ENCODE data around the gene ZFAND6. TPM values are rescaled to one million over a fixed set of nuclear protein-coding genes. Genes with fewer than 3 reads are reported as not detected.
"Not testable (repeated sequence)": the region's sequence is repeated elsewhere in the genome, so short reads cannot be mapped to it uniquely, and the experiment has no call there.

ZFAND6 gene
- total RNA-seq, 2 donors from 2014 or later: 103 to 167 TPM

- intact Hi-C loops (cut with DNase I): no loop called here
- no peak for TF ChIP-seq POLR2AphosphoS5 (IDR thresholded peaks at IDR 0.05)
- no peak for TF ChIP-seq CTCF (IDR thresholded peaks at IDR 0.05)
- TF ChIP-seq POLR2A (IDR thresholded peaks at IDR 0.05): no peak
- H3K9me3 ChIP-seq: no peaks in the 10 kb centered on the region
- H3K27me3 ChIP-seq (replicated peaks; ENCODE audit: insufficient read depth): no peaks in the 10 kb centered on the region
- WGBS: 82% methylated on average over 6 of the region's 6 CpGs
- DNase-seq (ENCODE audit: low spot score): no peak
- H3K4me1 ChIP-seq (replicated peaks): no peaks in the 10 kb centered on the region
- H3K4me3 ChIP-seq: no peak overlapping the region
- no peak overlapping the region for H3K27ac ChIP-seq
- no peaks in the 10 kb centered on the region for H3K36me3 ChIP-seq
Observed at GRCh38 chr15:80012060-80012726, 47.3 kb upstream of the ZFAND6 start.

DNA sequence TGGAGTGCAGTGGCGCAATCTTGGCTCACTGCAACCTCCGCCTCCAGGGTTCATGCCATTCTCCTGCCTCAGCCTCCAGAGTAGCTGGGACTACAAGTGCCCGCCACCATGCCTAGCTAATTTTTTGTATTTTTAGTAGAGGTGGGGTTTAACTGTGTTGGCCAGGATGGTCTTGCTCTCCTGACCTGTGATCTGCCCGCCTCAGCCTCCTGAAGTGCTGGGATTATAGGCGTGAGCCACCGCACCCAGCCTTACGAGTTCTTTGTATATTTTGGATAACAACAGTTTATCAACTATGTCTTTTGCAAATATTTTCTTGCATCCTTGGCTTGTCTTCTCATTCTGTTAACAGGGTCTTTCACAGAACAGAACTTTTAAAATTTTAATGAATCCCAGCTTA lies 45.3 kb upstream of the ZFAND6 start:
- H3K9me3 ChIP-seq; H3K27ac ChIP-seq; H3K4me3 ChIP-seq; DNase-seq (ENCODE audit: low spot score); H3K4me1 ChIP-seq (replicated peaks); intact Hi-C loops (cut with DNase I); H3K27me3 ChIP-seq (replicated peaks; ENCODE audit: insufficient read depth); H3K36me3 ChIP-seq: not testable (repeated sequence)
- 96% methylated on average over 7 of the region's 7 CpGs for WGBS

DNA sequence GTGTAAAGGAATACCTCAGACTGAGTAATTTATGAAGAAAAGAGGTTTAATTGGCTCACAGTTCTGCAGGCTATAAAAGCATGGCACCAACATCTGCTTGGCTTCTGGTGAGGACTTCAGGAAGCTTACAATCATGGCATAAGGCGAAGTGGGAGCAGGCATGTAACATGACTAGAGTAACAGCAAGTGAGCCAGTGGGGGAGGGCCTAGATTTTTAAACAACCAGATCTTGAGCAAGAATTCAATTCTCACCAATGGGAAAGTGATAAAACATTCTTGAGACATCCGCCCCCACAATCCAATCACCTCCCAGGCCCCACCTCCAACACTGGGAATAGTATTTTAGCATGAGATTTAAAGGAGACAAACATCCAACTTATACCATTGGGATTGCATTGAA lies 44.3 kb upstream of the ZFAND6 start:
- 92% methylated on average over 2 of the region's 2 CpGs for WGBS
- Histone ChIP-seq H3K36me3 (no peaks in the 10 kb centered on the region), H3K27me3 (replicated peaks; ENCODE audit: insufficient read depth) (no peaks in the 10 kb centered on the region), H3K4me1 (replicated peaks) (no peaks in the 10 kb centered on the region), H3K27ac (no peak overlapping the region), H3K9me3 (no peaks in the 10 kb centered on the region), H3K4me3 (no peak overlapping the region)
- intact Hi-C loops (cut with DNase I): no loop called here
- no peak for DNase-seq (ENCODE audit: low spot score)
- TF ChIP-seq POLR2A (IDR thresholded peaks at IDR 0.05): no peak
- no peak for TF ChIP-seq POLR2AphosphoS5 (IDR thresholded peaks at IDR 0.05)
- no peak for TF ChIP-seq CTCF (IDR thresholded peaks at IDR 0.05)

DNA sequence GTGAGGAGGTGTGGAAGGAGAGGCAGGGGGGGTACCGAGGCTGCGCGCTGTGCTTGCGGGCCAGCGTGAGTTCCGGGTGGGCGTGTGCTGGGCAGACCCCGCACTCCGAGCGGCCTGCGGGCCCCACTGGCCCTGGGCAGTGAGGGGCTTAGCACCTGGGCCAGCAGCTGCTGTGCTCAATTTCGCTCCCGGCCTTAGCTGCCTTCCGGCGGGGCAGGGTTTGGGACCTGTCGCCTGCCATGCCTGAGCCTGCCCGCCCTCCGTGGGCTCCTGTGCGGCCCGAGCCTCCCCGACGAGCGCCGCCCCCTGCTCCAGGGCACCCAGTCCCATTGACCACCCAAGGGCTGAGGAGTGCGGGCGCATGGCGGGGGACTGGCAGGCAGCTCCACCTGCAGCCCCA lies 43.0 kb upstream of the ZFAND6 start:
- H3K27me3 ChIP-seq (replicated peaks; ENCODE audit: insufficient read depth); DNase-seq (ENCODE audit: low spot score); H3K36me3 ChIP-seq; H3K9me3 ChIP-seq; H3K4me1 ChIP-seq (replicated peaks); H3K4me3 ChIP-seq; intact Hi-C loops (cut with DNase I); H3K27ac ChIP-seq: not testable (repeated sequence)
- WGBS: 99% methylated on average over 17 of the region's 27 CpGs

GRCh38 chr15:80017139-80017538 lies 42.3 kb upstream of the ZFAND6 start:
- WGBS: 84% methylated on average over 8 of the region's 8 CpGs
- H3K36me3 ChIP-seq; H3K9me3 ChIP-seq; H3K27ac ChIP-seq; DNase-seq (ENCODE audit: low spot score); H3K4me3 ChIP-seq; H3K4me1 ChIP-seq (replicated peaks); intact Hi-C loops (cut with DNase I); H3K27me3 ChIP-seq (replicated peaks; ENCODE audit: insufficient read depth): not testable (repeated sequence)

DNA sequence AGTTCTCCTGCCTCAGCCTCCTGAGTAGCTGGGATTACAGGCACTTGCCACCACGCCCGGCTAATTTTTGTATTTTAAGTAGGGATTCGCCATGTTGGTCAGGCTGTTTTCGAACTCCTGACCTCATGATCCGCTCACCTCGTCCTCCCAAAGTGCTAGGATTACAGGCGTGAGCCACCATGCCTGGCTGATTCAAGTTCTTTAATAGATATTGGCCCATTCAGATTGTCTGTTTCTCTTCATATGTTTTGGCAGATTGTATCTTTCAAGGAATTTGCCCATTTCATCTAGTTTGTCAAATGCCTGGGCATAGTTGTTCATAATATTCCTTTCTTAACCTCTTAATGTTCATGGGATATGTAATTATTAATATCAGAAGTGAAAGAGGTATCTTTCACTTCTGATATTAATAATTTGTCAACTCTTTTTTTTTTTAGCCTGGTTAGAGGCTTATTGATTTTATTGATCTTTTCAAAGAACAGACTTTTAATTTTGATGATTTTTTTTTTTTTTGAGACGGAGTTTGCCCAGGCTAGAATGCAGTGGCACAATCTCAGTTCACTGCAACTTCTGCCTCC lies 40.2 kb upstream of the ZFAND6 start:
- H3K36me3 ChIP-seq: no peaks in the 10 kb centered on the region
- H3K4me3 ChIP-seq: no peak overlapping the region
- H3K27me3 ChIP-seq (replicated peaks; ENCODE audit: insufficient read depth): no peaks in the 10 kb centered on the region
- WGBS: 94% methylated on average over 8 of the region's 8 CpGs
- DNase-seq (ENCODE audit: low spot score): no peak
- no peaks in the 10 kb centered on the region for H3K9me3 ChIP-seq
- TF ChIP-seq POLR2A (IDR thresholded peaks at IDR 0.05) (no peak), POLR2AphosphoS5 (IDR thresholded peaks at IDR 0.05) (no peak), CTCF (IDR thresholded peaks at IDR 0.05) (no peak)
- intact Hi-C loops (cut with DNase I): no loop called here
- H3K27ac ChIP-seq: no peak overlapping the region
- no peaks in the 10 kb centered on the region for H3K4me1 ChIP-seq (replicated peaks)

- H3K4me1 ChIP-seq (replicated peaks); H3K27me3 ChIP-seq (replicated peaks; ENCODE audit: insufficient read depth); H3K36me3 ChIP-seq; DNase-seq (ENCODE audit: low spot score); H3K4me3 ChIP-seq; intact Hi-C loops (cut with DNase I); H3K27ac ChIP-seq; H3K9me3 ChIP-seq: not testable (repeated sequence)
- 94% methylated on average over 6 of the region's 6 CpGs for WGBS
Observed at GRCh38 chr15:80020149-80020548, 39.3 kb upstream of the ZFAND6 start.

Data from prostate gland (tissue), 2 donors.